H1 (cell line): ENCODE data around the gene PRDM15. TPM values are rescaled to one million over a fixed set of nuclear protein-coding genes. Genes with fewer than 3 reads are reported as not detected.

Experiments
- CTCF ChIA-PET: fragments of 300-600 bp; sonication (Branson Sonifier 250); formaldehyde crosslinking; loops from one replicate; lab custom pipeline; 2021; ENCODE audit not compliant: partially characterized antibody; lab: Charles Lee
- POLR2A ChIA-PET: fragments of 300-600 bp; sonication (Branson Sonifier 250); formaldehyde crosslinking; loops from one replicate; lab custom pipeline; 2021; ENCODE audit warnings: inconsistent platforms; ENCODE audit not compliant: partially characterized antibody; lab: Charles Lee
- DNase-seq, 2 experiments: peaks; one replicate each; pipeline versions ENCODE4 v3.0.0 to v3.0.0-alpha.2; 2010 to 2022; ENCODE audit warnings: low spot score in 2 of 2, low read depth in 1 of 2, mixed read lengths in 1 of 2
- FAIRE-seq: peaks from 2 replicates; lab custom pipeline; 2011; peaks lifted over from hg19 to GRCh38; lab: Jason Lieb, UNC
- H2AFZ ChIP-seq: 2 replicates; pipeline ENCODE4 v1.8.1; 2012; ENCODE audit warnings: low read length, inconsistent platforms
- H2AK5ac ChIP-seq: 2 replicates; pipeline ENCODE4 v1.6.1; 2013; ENCODE audit warnings: low read depth, low read length
- H2BK120ac ChIP-seq: replicated peaks from 2 replicates; pipeline ENCODE3; 2013; ENCODE audit warnings: low read depth, low read length, inconsistent platforms
- H2BK12ac ChIP-seq: 2 replicates; pipeline ENCODE4 v1.6.1; 2013; ENCODE audit warnings: low read depth, low read length
- H2BK15ac ChIP-seq: 2 replicates; pipeline ENCODE4 v1.6.1; 2013; ENCODE audit warnings: low read length
- H2BK20ac ChIP-seq: 2 replicates; pipeline ENCODE4 v1.6.1; 2013; ENCODE audit warnings: low read length
- H2BK5ac ChIP-seq: 2 replicates; pipeline ENCODE4 v1.6.1; 2013; ENCODE audit warnings: low read depth, low read length
- H3K14ac ChIP-seq: 2 replicates; pipeline ENCODE4 v1.6.1; 2013; ENCODE audit warnings: inconsistent platforms; ENCODE audit not compliant: insufficient read length
- H3K18ac ChIP-seq: 2 replicates; pipeline ENCODE4 v1.6.1; 2013; ENCODE audit warnings: low read length; ENCODE audit errors: extremely low read depth
- H3K23ac ChIP-seq: 2 replicates; pipeline ENCODE4 v1.6.1; 2013; ENCODE audit warnings: inconsistent platforms; ENCODE audit not compliant: insufficient read length
- H3K23me2 ChIP-seq: 2 replicates; pipeline ENCODE4 v1.6.1; 2013; ENCODE audit warnings: low read depth, low read length
- H3K27ac ChIP-seq: 2 replicates; pipeline ENCODE4 v1.6.1; 2011; ENCODE audit warnings: low read depth, low read length, inconsistent platforms
- H3K27me3 ChIP-seq, 4 experiments: replicated peaks in 1 of 4; 1 replicate in 1 of 4; 2 replicates in 3 of 4; pipeline versions ENCODE4 v1.6.1 to v1.8.1; 2011 to 2013; ENCODE audit warnings: low read length in 3 of 4, mild to moderate bottlenecking in 3 of 4, inconsistent platforms in 2 of 4, mixed read lengths in 2 of 4, moderate library complexity in 1 of 4; ENCODE audit not compliant: control insufficient read depth in 3 of 4, insufficient read depth in 3 of 4; ENCODE audit errors: extremely low read depth in 1 of 4
- H3K36me3 ChIP-seq, 4 experiments: 2 replicates each; pipeline versions ENCODE4 v1.6.1 to v1.8.1; 2011 to 2013; ENCODE audit warnings: mild to moderate bottlenecking in 4 of 4, low read length in 3 of 4, moderate library complexity in 2 of 4, control low read depth in 1 of 4, inconsistent platforms in 1 of 4; ENCODE audit not compliant: insufficient read depth in 4 of 4, control insufficient read depth in 2 of 4
- H3K4ac ChIP-seq: replicated peaks from 2 replicates; pipeline ENCODE3; 2013; ENCODE audit warnings: low read length, low read depth, mixed read lengths, inconsistent platforms; ENCODE audit not compliant: insufficient read length
- H3K4me1 ChIP-seq, 4 experiments: replicated peaks in 1 of 4; 1 replicate in 1 of 4; 2 replicates in 3 of 4; pipeline versions ENCODE4 v1.6.1 to v1.8.1; 2011 to 2013; ENCODE audit warnings: low read length in 3 of 4, inconsistent platforms in 2 of 4, mixed read lengths in 1 of 4; ENCODE audit not compliant: insufficient read depth in 4 of 4, control insufficient read depth in 3 of 4
- H3K4me2 ChIP-seq, 2 experiments: 2 replicates each; pipeline versions ENCODE4 v1.6.1 to v1.8.1; 2011 to 2013; ENCODE audit warnings: low read depth in 2 of 2, low read length in 2 of 2, control low read depth in 1 of 2, inconsistent platforms in 1 of 2, mild to moderate bottlenecking in 1 of 2; ENCODE audit not compliant: insufficient read depth in 1 of 2
- H3K4me3 ChIP-seq, 4 experiments: fragments of 200-600, 300-600 bp in 1 of 4; sonication (generic), shearing (Covaris generic), sonication (Bioruptor Twin) in 1 of 4; 2 replicates each; pipeline versions ENCODE4 v1.5.1 to v1.8.1; 2011 to 2016; ENCODE audit warnings: low read length in 4 of 4, low read depth in 3 of 4, control low read depth in 2 of 4, inconsistent platforms in 2 of 4, mild to moderate bottlenecking in 2 of 4, mixed read lengths in 1 of 4, moderate library complexity in 1 of 4; ENCODE audit not compliant: insufficient read depth in 2 of 4; ENCODE audit errors: extremely low read depth in 1 of 4
- H3K56ac ChIP-seq: replicated peaks from 2 replicates; pipeline ENCODE3; 2013; ENCODE audit warnings: low read depth, mild to moderate bottlenecking, mixed read lengths, low read length, inconsistent platforms; ENCODE audit not compliant: insufficient read length
- H3K79me1 ChIP-seq: 2 replicates; pipeline ENCODE4 v1.6.1; 2013; ENCODE audit warnings: low read depth, low read length, control low read depth
- H3K79me2 ChIP-seq, 2 experiments: 2 replicates each; pipeline versions ENCODE4 v1.6.1 to v1.8.1; 2012 to 2013; ENCODE audit warnings: low read length in 2 of 2, mild to moderate bottlenecking in 2 of 2, inconsistent platforms in 1 of 2; ENCODE audit not compliant: insufficient read depth in 2 of 2, control insufficient read depth in 1 of 2
- H3K9ac ChIP-seq, 4 experiments: replicated peaks in 1 of 4; 1 replicate in 1 of 4; 2 replicates in 3 of 4; pipeline versions ENCODE4 v1.6.1 to v1.8.1; 2011 to 2013; ENCODE audit warnings: low read depth in 3 of 4, low read length in 3 of 4, control low read depth in 2 of 4, mild to moderate bottlenecking in 2 of 4, moderate library complexity in 2 of 4, inconsistent platforms in 1 of 4; ENCODE audit errors: extremely low read depth in 1 of 4
- H3K9me3 ChIP-seq, 2 experiments: 2 replicates each; pipeline versions ENCODE4 v1.6.1 to v1.8.1; 2012 to 2013; ENCODE audit warnings: mild to moderate bottlenecking in 2 of 2, moderate library complexity in 2 of 2, control low read depth in 1 of 2, inconsistent platforms in 1 of 2, low read depth in 1 of 2, low read length in 1 of 2, mixed read lengths in 1 of 2; ENCODE audit not compliant: insufficient read depth in 2 of 2
- H4K20me1 ChIP-seq, 2 experiments: replicated peaks in 1 of 2; 2 replicates each; pipeline versions ENCODE3 to v1.8.1; 2011 to 2013; ENCODE audit warnings: inconsistent platforms in 2 of 2, low read length in 2 of 2, mild to moderate bottlenecking in 1 of 2; ENCODE audit not compliant: insufficient read depth in 2 of 2, control insufficient read depth in 1 of 2
- H4K5ac ChIP-seq: 2 replicates; pipeline ENCODE4 v1.6.1; 2013; ENCODE audit warnings: low read length, low read depth, mixed read lengths, inconsistent platforms; ENCODE audit not compliant: insufficient read length
- H4K8ac ChIP-seq: 2 replicates; pipeline ENCODE4 v1.8.0; 2013; ENCODE audit warnings: mild to moderate bottlenecking, moderate library complexity, low read length, inconsistent platforms; ENCODE audit not compliant: insufficient read depth; ENCODE audit errors: extremely low read depth
- H4K91ac ChIP-seq: replicated peaks from 2 replicates; pipeline ENCODE3; 2013; ENCODE audit warnings: low read length, mixed read lengths, inconsistent platforms; ENCODE audit not compliant: insufficient read length
- BCL11A ChIP-seq, 2 experiments: IDR thresholded peaks; one replicate each; pipeline ENCODE4 v1.6.1; 2011; ENCODE audit warnings: low read depth in 2 of 2, low read length in 2 of 2, mild to moderate bottlenecking in 2 of 2
- BRCA1 ChIP-seq: IDR thresholded peaks from 2 replicates; pipeline ENCODE4 v1.6.1; 2012; ENCODE audit warnings: low read depth, low read length, improper control_type of control experiment
- CHD1 ChIP-seq: IDR thresholded peaks from 2 replicates; pipeline ENCODE4 v1.6.1; 2012; ENCODE audit warnings: low read depth, low read length, improper control_type of control experiment
- CHD2 ChIP-seq: IDR thresholded peaks from 2 replicates; pipeline ENCODE4 v1.6.1; 2012; ENCODE audit warnings: low read length, improper control_type of control experiment
- CTBP2 ChIP-seq: IDR thresholded peaks from 2 replicates; pipeline ENCODE4 v1.7.0; 2011; ENCODE audit warnings: borderline replicate concordance, mild to moderate bottlenecking, moderate library complexity, mixed read lengths, low read length; ENCODE audit not compliant: insufficient read depth, insufficient read length
- KDM1A ChIP-seq: fragments of 200-600, 300-600 bp; sonication (generic); IDR thresholded peaks from 2 replicates; pipeline ENCODE4 v1.7.1; 2016; ENCODE audit warnings: mild to moderate bottlenecking, low read length, borderline replicate concordance
- SIX5 ChIP-seq: IDR thresholded peaks from 2 replicates; pipeline ENCODE4 v1.6.1; 2011; ENCODE audit warnings: mild to moderate bottlenecking, low read depth, low read length
- SP4 ChIP-seq: IDR thresholded peaks from 2 replicates; pipeline ENCODE4 v1.6.1; 2012; ENCODE audit warnings: low read length, inconsistent platforms
- WGBS, 2 experiments: shearing (Covaris generic) in 1 of 2; methylation state at CpG; one replicate each; pipeline versions ENCODE4 v1.1.6 to v1.1.7; 2013 to 2015; ENCODE audit warnings: low lambda C conversion rate in 2 of 2, mixed read lengths in 2 of 2, inconsistent platforms in 1 of 2, low coverage in 1 of 2, missing lambda C conversion rate in 1 of 2; ENCODE audit not compliant: insufficient replicate concordance in 2 of 2, insufficient coverage in 1 of 2, insufficient read length in 1 of 2; ENCODE audit errors: extremely low coverage in 1 of 2, missing lambda C conversion rate in 1 of 2; 5-methylcytosine and 5-hydroxymethylcytosine counted together
- polyA plus RNA-seq, 7 experiments: library from polyadenylated mRNA; depleted of rRNA in 3 of 7; stranded (reverse) in 5 of 7; unstranded in 2 of 7; fragments of >200 nt in 5 of 7; fragments of 200-250 nt in 2 of 7; gene quantifications; 1 replicate in 5 of 7; 2 replicates in 1 of 7; 4 replicates in 1 of 7; pipeline versions ENCODE4 v1.2.1 to v1.2.3, GENCODE V29; 2011 to 2013; ENCODE audit warnings: missing spikeins in 2 of 7, mixed read lengths in 2 of 7
- total RNA-seq: library from RNA; stranded (reverse); fragmentation: NEBNext Ultra II Directional; extraction: Animal tissue kit (Norgen Biotek cat#: 25700); gene quantifications from 2 replicates; pipeline ENCODE4 v1.2.1, GENCODE V29; 2021
- TF ChIP-seq, protein P1 (sequence below): IDR thresholded peaks from 2 replicates; pipeline ENCODE4 v1.6.1; 2012; ENCODE audit warnings: inconsistent platforms
- TF ChIP-seq, protein P2 (sequence below): IDR thresholded peaks from 2 replicates; pipeline ENCODE4 v1.6.1; 2011; ENCODE audit warnings: low read depth, mild to moderate bottlenecking, low read length; ENCODE audit not compliant: insufficient read depth
- TF ChIP-seq, protein P3 (sequence below): IDR thresholded peaks from 2 replicates; pipeline ENCODE4 v1.6.1; 2011; ENCODE audit warnings: low read length, improper control_type of control experiment

Gene PRDM15
- total and polyA plus RNA-seq, 2 of the 8 experiments (the other 6 are each of a cell fraction or from before 2014, with no cell fraction given), result 9.7 to 10.5 TPM

DNA sequence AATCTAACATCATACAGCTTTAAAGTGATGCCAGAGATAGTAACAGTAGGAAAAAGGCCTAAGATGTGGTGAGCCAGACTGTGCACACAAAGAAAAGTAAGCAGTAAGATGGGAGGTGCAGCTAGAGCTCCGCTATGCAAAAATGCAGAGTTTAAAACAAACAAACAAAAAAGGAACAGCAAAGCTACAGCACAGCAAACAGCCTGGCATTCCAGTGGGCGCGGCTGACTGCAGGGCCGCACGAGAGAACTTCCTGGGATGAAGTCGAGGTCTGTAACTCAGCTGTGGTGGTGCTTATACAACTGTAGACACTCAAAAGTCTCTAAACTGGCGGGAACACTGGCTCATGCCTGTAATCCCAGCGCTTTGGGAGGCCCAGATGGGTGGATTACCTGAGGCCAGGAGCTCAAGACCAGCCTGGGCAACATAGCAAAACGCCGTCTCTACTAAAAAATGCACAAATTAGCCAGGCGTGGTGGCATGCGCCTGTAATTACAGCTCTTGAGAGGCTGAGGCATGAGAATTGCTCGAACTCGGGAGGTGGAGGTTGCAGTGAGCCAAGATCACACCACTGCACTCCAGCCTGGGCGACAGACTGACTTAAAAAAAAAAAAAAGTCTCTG lies 30.1 kb downstream of the PRDM15 start:
- Histone ChIP-seq H3K56ac (no peak overlapping the region), H3K9me3 (no peaks in the 10 kb centered on the region), H4K5ac (no peak overlapping the region), H3K36me3 (peaks cover 0 to 3% (median 0%) of the 10 kb centered on the region in 4 experiments; a peak in 2 of 8 replicates), H3K27me3 (no peaks in the 10 kb centered on the region), H3K23me2 (no peaks in the 10 kb centered on the region), H2AFZ (no peak overlapping the region), H3K4ac (no peak overlapping the region), H4K8ac (no peak overlapping the region), H3K23ac (no peak overlapping the region), H3K4me1 (peaks cover 0 to 3% (median 0%) of the 10 kb centered on the region in 4 experiments; a peak in 1 of 7 replicates), H3K9ac (no peak overlapping the region), H3K79me2 (no peaks in the 10 kb centered on the region), H2BK5ac (no peak overlapping the region), H3K27ac (no peak overlapping the region), H2BK120ac (no peak overlapping the region), H4K20me1 (peaks cover 0 to 3% of the 10 kb centered on the region in 2 experiments), H2BK15ac (no peak overlapping the region), H2BK12ac (no peak overlapping the region), H2BK20ac (no peak overlapping the region), H3K79me1 (no peaks in the 10 kb centered on the region; the same call in 1 of the 2 replicates), H3K4me3 (no peak overlapping the region), H3K18ac (no peak overlapping the region), H3K4me2 (no peak overlapping the region), H4K91ac (no peak overlapping the region), H3K14ac (no peak overlapping the region), H2AK5ac (no peak overlapping the region)
- no peak for DNase-seq
- ChIA-PET CTCF (interaction anchor here (0.6 to 1.6 kb wide), 8 partner anchors 13 to 566 kb away, joined by 3 to 5 read pairs (median 3); no protein-coding TSS in a partner anchor), POLR2A (interaction anchor here (0.6 to 0.7 kb wide), 2 partner anchors 84 to 381 kb away, joined by 3 read pairs; no protein-coding TSS in a partner anchor)
- no peak for FAIRE-seq
- 90% methylated on average over 15 of the region's 15 CpGs; no CpG with 5 or more reads in 1 of the 2 experiments for WGBS, 2 experiments
- TF ChIP-seq SP4 (no peak), BRCA1 (no peak), KDM1A (no peak), CHD1 (no peak), CTBP2 (no peak), SIX5 (no peak), CHD2 (no peak), BCL11A (IDR thresholded peaks at IDR 0.05; ENCODE audit: low read depth in 2 of 2, low read length in 2 of 2) (no peak)
- TF ChIP-seq, protein P1, sequence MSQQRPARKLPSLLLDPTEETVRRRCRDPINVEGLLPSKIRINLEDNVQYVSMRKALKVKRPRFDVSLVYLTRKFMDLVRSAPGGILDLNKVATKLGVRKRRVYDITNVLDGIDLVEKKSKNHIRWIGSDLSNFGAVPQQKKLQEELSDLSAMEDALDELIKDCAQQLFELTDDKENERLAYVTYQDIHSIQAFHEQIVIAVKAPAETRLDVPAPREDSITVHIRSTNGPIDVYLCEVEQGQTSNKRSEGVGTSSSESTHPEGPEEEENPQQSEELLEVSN, result no peak
- TF ChIP-seq, protein P2, sequence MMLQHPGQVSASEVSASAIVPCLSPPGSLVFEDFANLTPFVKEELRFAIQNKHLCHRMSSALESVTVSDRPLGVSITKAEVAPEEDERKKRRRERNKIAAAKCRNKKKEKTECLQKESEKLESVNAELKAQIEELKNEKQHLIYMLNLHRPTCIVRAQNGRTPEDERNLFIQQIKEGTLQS, result no peak
- TF ChIP-seq, protein P3, sequence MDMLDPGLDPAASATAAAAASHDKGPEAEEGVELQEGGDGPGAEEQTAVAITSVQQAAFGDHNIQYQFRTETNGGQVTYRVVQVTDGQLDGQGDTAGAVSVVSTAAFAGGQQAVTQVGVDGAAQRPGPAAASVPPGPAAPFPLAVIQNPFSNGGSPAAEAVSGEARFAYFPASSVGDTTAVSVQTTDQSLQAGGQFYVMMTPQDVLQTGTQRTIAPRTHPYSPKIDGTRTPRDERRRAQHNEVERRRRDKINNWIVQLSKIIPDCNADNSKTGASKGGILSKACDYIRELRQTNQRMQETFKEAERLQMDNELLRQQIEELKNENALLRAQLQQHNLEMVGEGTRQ, result no peak
